22Rv1 (cell line): Measurements from ENCODE around the gene QSER1.

Experiments
- CTCF ChIP-seq: fragments of 450-650 bp; IDR thresholded peaks from 2 replicates; pipeline ENCODE4 v1.5.1; 2017; ENCODE audit warnings: mild to moderate bottlenecking
- ZFX ChIP-seq: fragments of 450-650 bp; IDR thresholded peaks from 2 replicates; pipeline ENCODE4 v1.6.1; 2017; ENCODE audit warnings: antibody characterized with exemption, borderline replicate concordance

GRCh38 chr11:32990481-32990880 lies 97.9 kb downstream of the QSER1 start:
- TF ChIP-seq CTCF (no peak), ZFX (no peak)
